RWPE2 (cell line): ENCODE measurements around the gene TRIM44.
A peak's percentile ranks its signal among the peaks of the same experiment; 100 is the strongest.
"Not testable (repeated sequence)": the region's sequence is repeated elsewhere in the genome, so short reads cannot be mapped to it uniquely, and the experiment has no call there.

ENCODE experiments used
- ATAC-seq: fragments of 200-7000 bp; cut with Tn5 transposase; 3 replicates; pipeline ENCODE4 v1.9.1; 2021; ENCODE audit warnings: low read depth
- DNase-seq: peaks from one replicate; pipeline ENCODE4 v3.0.0-alpha.2; 2020; ENCODE audit warnings: low spot score
- H3K27ac ChIP-seq: fragments of 450-650 bp; 2 replicates; pipeline ENCODE4 v1.5.1; 2017; ENCODE audit warnings: mild to moderate bottlenecking; ENCODE audit not compliant: poor library complexity, severe bottlenecking
- H3K27me3 ChIP-seq: fragments of 250-450 bp; sonication (Bioruptor Pico); 2 replicates; pipeline ENCODE4 v1.5.1; 2021; ENCODE audit warnings: mild to moderate bottlenecking, moderate library complexity; ENCODE audit not compliant: insufficient read depth, poor library complexity, severe bottlenecking
- H3K36me3 ChIP-seq: fragments of 250-450 bp; sonication (Bioruptor Pico); 2 replicates; pipeline ENCODE4 v1.5.1; 2020; ENCODE audit warnings: low read depth, mild to moderate bottlenecking, moderate library complexity
- H3K4me1 ChIP-seq: fragments of 250-450 bp; sonication (Bioruptor Pico); 2 replicates; pipeline ENCODE4 v1.5.1; 2021; ENCODE audit warnings: mild to moderate bottlenecking, moderate library complexity; ENCODE audit not compliant: insufficient read depth, poor library complexity, severe bottlenecking
- H3K4me3 ChIP-seq: fragments of 250-450 bp; sonication (Bioruptor Pico); 2 replicates; pipeline ENCODE4 v1.5.1; 2021; ENCODE audit warnings: mild to moderate bottlenecking, moderate library complexity; ENCODE audit not compliant: severe bottlenecking
- H3K9me3 ChIP-seq: fragments of 250-450 bp; sonication (Bioruptor Pico); 2 replicates; pipeline ENCODE4 v1.5.1; 2021; ENCODE audit warnings: mild to moderate bottlenecking, moderate library complexity; ENCODE audit not compliant: severe bottlenecking
- TF ChIP-seq, protein P1 (sequence below): fragments of 450-650 bp; IDR thresholded peaks from one replicate; pipeline ENCODE4 v1.5.1; 2017; ENCODE audit warnings: mild to moderate bottlenecking, moderate library complexity; ENCODE audit not compliant: poor library complexity, severe bottlenecking

The TRIM44 gene

GRCh38 chr11:35750315-35750714 lies 87.7 kb downstream of the TRIM44 start:
- H3K36me3 ChIP-seq: no peaks in the 10 kb centered on the region
- peak overlapping the region; percentile 76 for H3K27ac ChIP-seq
- peaks cover 27% of the 10 kb centered on the region for H3K4me1 ChIP-seq
- TF ChIP-seq, protein P1, sequence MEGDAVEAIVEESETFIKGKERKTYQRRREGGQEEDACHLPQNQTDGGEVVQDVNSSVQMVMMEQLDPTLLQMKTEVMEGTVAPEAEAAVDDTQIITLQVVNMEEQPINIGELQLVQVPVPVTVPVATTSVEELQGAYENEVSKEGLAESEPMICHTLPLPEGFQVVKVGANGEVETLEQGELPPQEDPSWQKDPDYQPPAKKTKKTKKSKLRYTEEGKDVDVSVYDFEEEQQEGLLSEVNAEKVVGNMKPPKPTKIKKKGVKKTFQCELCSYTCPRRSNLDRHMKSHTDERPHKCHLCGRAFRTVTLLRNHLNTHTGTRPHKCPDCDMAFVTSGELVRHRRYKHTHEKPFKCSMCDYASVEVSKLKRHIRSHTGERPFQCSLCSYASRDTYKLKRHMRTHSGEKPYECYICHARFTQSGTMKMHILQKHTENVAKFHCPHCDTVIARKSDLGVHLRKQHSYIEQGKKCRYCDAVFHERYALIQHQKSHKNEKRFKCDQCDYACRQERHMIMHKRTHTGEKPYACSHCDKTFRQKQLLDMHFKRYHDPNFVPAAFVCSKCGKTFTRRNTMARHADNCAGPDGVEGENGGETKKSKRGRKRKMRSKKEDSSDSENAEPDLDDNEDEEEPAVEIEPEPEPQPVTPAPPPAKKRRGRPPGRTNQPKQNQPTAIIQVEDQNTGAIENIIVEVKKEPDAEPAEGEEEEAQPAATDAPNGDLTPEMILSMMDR: no peak
- ATAC-seq: no peak
- H3K27me3 ChIP-seq: no peaks in the 10 kb centered on the region
- DNase-seq: no peak
- H3K4me3 ChIP-seq: no peak overlapping the region
- no peaks in the 10 kb centered on the region for H3K9me3 ChIP-seq

DNA sequence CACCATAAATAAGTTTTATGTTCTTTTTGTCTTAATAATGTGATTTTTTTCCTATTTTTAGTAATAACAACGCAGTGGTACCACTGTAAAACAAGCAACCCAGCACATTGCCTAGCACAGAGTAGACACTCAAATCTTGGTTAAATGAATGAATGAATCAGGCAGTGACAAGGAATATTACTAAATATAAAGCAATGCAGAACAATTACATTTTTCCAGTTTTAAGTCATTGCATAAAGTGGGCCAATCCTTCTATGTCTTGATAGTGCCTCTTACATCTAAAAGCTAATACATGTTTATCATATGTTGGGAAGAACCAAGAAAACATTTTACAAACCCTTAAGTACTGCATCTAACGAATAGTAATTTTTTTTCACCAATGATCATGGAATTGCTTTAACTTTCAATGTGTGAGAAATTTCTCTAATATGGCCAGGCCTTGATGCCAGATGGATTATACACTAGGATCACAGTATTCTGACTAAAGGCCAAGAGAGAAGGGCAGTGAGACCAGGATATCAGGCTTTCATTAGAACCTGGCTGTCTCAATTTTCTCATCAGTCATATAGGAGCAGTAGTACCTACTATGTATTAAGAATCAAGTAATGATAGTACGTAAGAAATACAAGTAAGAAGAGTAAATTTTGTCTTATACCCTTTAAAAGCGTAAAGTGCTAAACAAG lies 88.5 kb downstream of the TRIM44 start:
- Histone ChIP-seq H3K9me3 (no peaks in the 10 kb centered on the region), H3K27ac (peak overlapping the region; percentile 76), H3K36me3 (no peaks in the 10 kb centered on the region), H3K4me1 (peaks cover 27% of the 10 kb centered on the region), H3K4me3 (no peak overlapping the region), H3K27me3 (no peaks in the 10 kb centered on the region)
- TF ChIP-seq, protein P1: no peak
- no peak for DNase-seq
- peak; percentile 44; the same call in 2 of the 3 replicates for ATAC-seq

DNA sequence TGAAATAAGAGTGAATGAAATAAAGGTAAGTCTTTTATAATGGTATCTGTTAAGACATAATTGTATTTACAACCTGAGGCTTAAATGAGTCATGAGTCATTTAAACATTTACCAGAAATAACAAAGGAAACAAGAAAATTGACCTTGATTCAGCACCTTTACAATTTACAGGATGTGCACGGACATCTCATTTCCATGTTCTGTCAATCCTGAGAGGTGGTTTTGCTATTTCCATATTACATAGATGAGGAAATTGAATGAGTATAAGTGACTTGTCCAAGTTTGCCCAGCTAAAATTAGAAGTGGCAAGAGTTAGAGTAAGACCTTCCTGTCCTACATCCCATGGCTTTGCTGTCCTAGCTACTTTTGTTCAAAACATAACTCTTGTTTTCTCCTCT lies 89.1 kb downstream of the TRIM44 start:
- no peaks in the 10 kb centered on the region for H3K9me3 ChIP-seq
- DNase-seq: no peak
- no peak overlapping the region for H3K4me3 ChIP-seq
- TF ChIP-seq, protein P1: no peak
- H3K36me3 ChIP-seq: no peaks in the 10 kb centered on the region
- peaks cover 27% of the 10 kb centered on the region for H3K4me1 ChIP-seq
- H3K27ac ChIP-seq: peak overlapping the region; percentile 76
- H3K27me3 ChIP-seq: no peaks in the 10 kb centered on the region
- peak; percentile 83 for ATAC-seq

- TF ChIP-seq, protein P1: no peak
- Histone ChIP-seq H3K27ac (peak overlapping the region; percentile 76), H3K36me3 (no peaks in the 10 kb centered on the region), H3K27me3 (no peaks in the 10 kb centered on the region), H3K4me3 (no peak overlapping the region), H3K4me1 (peaks cover 27% of the 10 kb centered on the region), H3K9me3 (no peaks in the 10 kb centered on the region)
- ATAC-seq (peak; percentile 43; the same call in 2 of the 3 replicates), DNase-seq (no peak)
These were observed 89.5 kb downstream of the TRIM44 start for GRCh38 chr11:35752115-35752514.

- not testable (repeated sequence) for H3K27me3 ChIP-seq, ATAC-seq, H3K36me3 ChIP-seq, H3K9me3 ChIP-seq, H3K4me3 ChIP-seq, DNase-seq, H3K27ac ChIP-seq
- H3K4me1 ChIP-seq: peaks cover 27% of the 10 kb centered on the region
These were observed 91.0 kb downstream of the TRIM44 start for GRCh38 chr11:35753573-35753972.

- not testable (repeated sequence) for ATAC-seq, H3K27ac ChIP-seq, DNase-seq
These were observed 97.4 kb downstream of the TRIM44 start for GRCh38 chr11:35759951-35760350.

More at GRCh38 chr11:35759951-35760350, 97.4 kb downstream of the TRIM44 start:
- H3K36me3 ChIP-seq, H3K9me3 ChIP-seq, H3K4me1 ChIP-seq, H3K27me3 ChIP-seq, H3K4me3 ChIP-seq: not testable (repeated sequence)
